Activated naive CD4-positive, alpha-beta T cell treated with anti-CD3 and anti-CD28 coated beads, Interleukin-2, amount 10 ng/mL, durations not matched to agents 7 days and 5 days (primary cell): ENCODE data around the gene KLF13.

Experiments used
- CTCF ChIA-PET: fragments of 350-600 bp; sonication (Branson Sonifier 250); formaldehyde crosslinking; loops from one replicate; lab custom pipeline; 2021; ENCODE audit warnings: antibody characterized with exemption; lab: Charles Lee
- DNase-seq: peaks from one replicate; pipeline ENCODE4 v3.0.0-alpha.2; 2020
- H3K27ac Mint-ChIP-seq: one replicate; pipeline ENCODE4 v1.8.0; 2021; ENCODE audit warnings: mild to moderate bottlenecking, moderate library complexity, mixed read lengths
- H3K27me3 Mint-ChIP-seq: one replicate; pipeline ENCODE4 v1.8.0; 2021; ENCODE audit warnings: mild to moderate bottlenecking, mixed read lengths
- H3K36me3 Mint-ChIP-seq: one replicate; pipeline ENCODE4 v1.8.0; 2021; ENCODE audit warnings: mixed read lengths
- H3K4me1 Mint-ChIP-seq: one replicate; pipeline ENCODE4 v1.8.0; 2021; ENCODE audit warnings: mixed read lengths
- H3K4me3 Mint-ChIP-seq: one replicate; pipeline ENCODE4 v1.8.0; 2021; ENCODE audit warnings: mild to moderate bottlenecking, moderate library complexity, mixed read lengths
- H3K9me3 Mint-ChIP-seq: one replicate; pipeline ENCODE4 v1.8.0; 2021; ENCODE audit warnings: mixed read lengths

The KLF13 gene

GRCh38 chr15:31344266-31344665 lies 17.6 kb downstream of the KLF13 start:
- Mint-ChIP-seq H3K4me1 (peaks cover 100% of the 10 kb centered on the region), H3K9me3 (no peaks in the 10 kb centered on the region), H3K27ac (peak overlapping the region; percentile 99), H3K36me3 (peaks cover 49% of the 10 kb centered on the region), H3K27me3 (no peaks in the 10 kb centered on the region), H3K4me3 (peak overlapping the region; percentile 85)
- DNase-seq, result no peak
- CTCF ChIA-PET, result interaction anchor here (1.0 kb wide), 1 partner anchor 144 kb away, joined by 3 read pairs; no protein-coding TSS in a partner anchor

- CTCF ChIA-PET, result interaction anchor here (0.9 to 4.2 kb wide), 5 partner anchors 21 to 145 kb away, joined by 3 to 21 read pairs (median 3); no protein-coding TSS in a partner anchor
- H3K4me3 Mint-ChIP-seq, result peak overlapping the region; percentile 85
- H3K4me1 Mint-ChIP-seq, result peaks cover 100% of the 10 kb centered on the region
- peaks cover 53% of the 10 kb centered on the region for H3K36me3 Mint-ChIP-seq
- peak overlapping the region; percentile 99 for H3K27ac Mint-ChIP-seq
- no peak for DNase-seq
- H3K9me3 Mint-ChIP-seq, result no peaks in the 10 kb centered on the region
- no peaks in the 10 kb centered on the region for H3K27me3 Mint-ChIP-seq
These were observed 18.4 kb downstream of the KLF13 start for GRCh38 chr15:31344823-31345605.

- Mint-ChIP-seq H3K9me3 (no peaks in the 10 kb centered on the region), H3K27ac (peak overlapping the region; percentile 99), H3K36me3 (peaks cover 54% of the 10 kb centered on the region), H3K27me3 (no peaks in the 10 kb centered on the region), H3K4me1 (peaks cover 100% of the 10 kb centered on the region), H3K4me3 (peak overlapping the region; percentile 85)
- CTCF ChIA-PET, result interaction anchor here (0.7 to 4.2 kb wide), 8 partner anchors 11 to 146 kb away, joined by 3 to 21 read pairs (median 4); no protein-coding TSS in a partner anchor
- no peak for DNase-seq
These were observed 19.2 kb downstream of the KLF13 start for GRCh38 chr15:31345606-31346366.

- CTCF ChIA-PET, result interaction anchor here (0.7 to 4.2 kb wide), 10 partner anchors 10 to 146 kb away, joined by 3 to 21 read pairs (median 4); no protein-coding TSS in a partner anchor
- DNase-seq, result peak; percentile 65
- peak overlapping the region; percentile 85 for H3K4me3 Mint-ChIP-seq
- peak overlapping the region; percentile 99 for H3K27ac Mint-ChIP-seq
- no peaks in the 10 kb centered on the region for H3K9me3 Mint-ChIP-seq
- H3K27me3 Mint-ChIP-seq, result no peaks in the 10 kb centered on the region
- H3K36me3 Mint-ChIP-seq, result peaks cover 57% of the 10 kb centered on the region
- H3K4me1 Mint-ChIP-seq, result peaks cover 100% of the 10 kb centered on the region
These were observed 19.9 kb downstream of the KLF13 start for GRCh38 chr15:31346367-31347066.

GRCh38 chr15:31347067-31347975 lies 20.7 kb downstream of the KLF13 start:
- Mint-ChIP-seq H3K4me3 (peak overlapping the region; percentile 85), H3K4me1 (peaks cover 100% of the 10 kb centered on the region), H3K36me3 (peaks cover 59% of the 10 kb centered on the region), H3K9me3 (no peaks in the 10 kb centered on the region), H3K27ac (peak overlapping the region; percentile 99), H3K27me3 (no peaks in the 10 kb centered on the region)
- DNase-seq, result peak; percentile 91
- CTCF ChIA-PET, result interaction anchor here (0.9 to 4.2 kb wide), 8 partner anchors 10 to 141 kb away, joined by 3 to 21 read pairs (median 4); no protein-coding TSS in a partner anchor

- Mint-ChIP-seq H3K9me3 (no peaks in the 10 kb centered on the region), H3K27me3 (no peaks in the 10 kb centered on the region)
These were observed 21.6 kb downstream of the KLF13 start for GRCh38 chr15:31347981-31348803.

GRCh38 chr15:31349233-31350141 lies 22.9 kb downstream of the KLF13 start:
- CTCF ChIA-PET, result interaction anchor here (0.8 to 4.2 kb wide), 4 partner anchors 13 to 135 kb away, joined by 3 to 21 read pairs (median 7); no protein-coding TSS in a partner anchor
- no peak overlapping the region for H3K4me3 Mint-ChIP-seq
- peaks cover 100% of the 10 kb centered on the region for H3K4me1 Mint-ChIP-seq
- H3K27me3 Mint-ChIP-seq, result no peaks in the 10 kb centered on the region
- H3K9me3 Mint-ChIP-seq, result no peaks in the 10 kb centered on the region
- DNase-seq, result peak; percentile 16
- H3K27ac Mint-ChIP-seq, result peak overlapping the region; percentile 99
- peaks cover 55% of the 10 kb centered on the region for H3K36me3 Mint-ChIP-seq

More at GRCh38 chr15:31347981-31348803, 21.6 kb downstream of the KLF13 start:
- CTCF ChIA-PET, result interaction anchor here (0.8 to 4.2 kb wide), 7 partner anchors 9 to 140 kb away, joined by 3 to 21 read pairs (median 4); no protein-coding TSS in a partner anchor
- Mint-ChIP-seq H3K36me3 (peaks cover 53% of the 10 kb centered on the region), H3K4me3 (peak overlapping the region; percentile 85), H3K27ac (peak overlapping the region; percentile 99), H3K4me1 (peaks cover 100% of the 10 kb centered on the region)
- peak; percentile 21 for DNase-seq

- Mint-ChIP-seq H3K27ac (peak overlapping the region; percentile 97), H3K36me3 (peaks cover 67% of the 10 kb centered on the region), H3K27me3 (no peaks in the 10 kb centered on the region), H3K9me3 (no peaks in the 10 kb centered on the region), H3K4me3 (no peak overlapping the region), H3K4me1 (peaks cover 100% of the 10 kb centered on the region)
- DNase-seq, result no peak
- CTCF ChIA-PET, result interaction anchor here (0.6 to 1.2 kb wide), 2 partner anchors 12 to 91 kb away, joined by 3 read pairs; no protein-coding TSS in a partner anchor
These were observed 24.1 kb downstream of the KLF13 start for GRCh38 chr15:31350771-31351170.

GRCh38 chr15:31352339-31352751 lies 25.7 kb downstream of the KLF13 start:
- peak overlapping the region; percentile 74 for H3K4me3 Mint-ChIP-seq
- CTCF ChIA-PET, result no interaction called here
- peaks cover 70% of the 10 kb centered on the region for H3K36me3 Mint-ChIP-seq
- DNase-seq, result no peak
- H3K9me3 Mint-ChIP-seq, result no peaks in the 10 kb centered on the region
- H3K27me3 Mint-ChIP-seq, result no peaks in the 10 kb centered on the region
- H3K4me1 Mint-ChIP-seq, result peaks cover 100% of the 10 kb centered on the region
- peak overlapping the region; percentile 97 for H3K27ac Mint-ChIP-seq

GRCh38 chr15:31352911-31353811 lies 26.5 kb downstream of the KLF13 start:
- Mint-ChIP-seq H3K4me3 (peak overlapping the region; percentile 74), H3K27me3 (no peaks in the 10 kb centered on the region), H3K27ac (peak overlapping the region; percentile 97), H3K4me1 (peaks cover 100% of the 10 kb centered on the region), H3K9me3 (no peaks in the 10 kb centered on the region), H3K36me3 (peaks cover 68% of the 10 kb centered on the region)
- DNase-seq, result peak; percentile 62
- CTCF ChIA-PET, result interaction anchor here (0.7 to 1.6 kb wide), 5 partner anchors 13 to 134 kb away, joined by 3 to 5 read pairs (median 3); no protein-coding TSS in a partner anchor
